GM23338 (cell line): ENCODE data around the gene ANKRD17. TPM values are rescaled to one million over a fixed set of nuclear protein-coding genes. Genes with fewer than 3 reads are reported as not detected.

Source experiments
- ATAC-seq: fragments of 200-7000 bp; cut with Tn5 transposase; 3 replicates; pipeline ENCODE4 v1.9.1; 2020
- DNase-seq: peaks from one replicate; pipeline ENCODE4 v3.0.0-alpha.2; 2015; ENCODE audit warnings: low spot score
- H2AFZ ChIP-seq: fragments of 200-600 bp; sonication (generic); 2 replicates; pipeline ENCODE4 v1.8.0; 2016; ENCODE audit warnings: antibody characterized with exemption, mild to moderate bottlenecking, moderate library complexity
- H3F3A ChIP-seq: fragments of 200-600 bp; sonication (generic); replicated peaks from 2 replicates; pipeline ENCODE4 v1.8.0; 2017; ENCODE audit warnings: antibody characterized with exemption, mixed run types, low read depth
- H3K27ac ChIP-seq: fragments of 200-600 bp; sonication (generic); 2 replicates; pipeline ENCODE4 v1.6.1; 2016; ENCODE audit warnings: low read depth
- H3K27me3 ChIP-seq: fragments of 200-600 bp; sonication (generic); 2 replicates; pipeline ENCODE4 v1.8.0; 2016; ENCODE audit warnings: mild to moderate bottlenecking, mixed run types, moderate library complexity; ENCODE audit not compliant: insufficient read depth
- H3K36me3 ChIP-seq: fragments of 200-600 bp; sonication (generic); 2 replicates; pipeline ENCODE4 v1.8.0; 2016; ENCODE audit warnings: mild to moderate bottlenecking; ENCODE audit not compliant: insufficient read depth
- H3K4me1 ChIP-seq: fragments of 200-600 bp; sonication (generic); 2 replicates; pipeline ENCODE4 v1.8.0; 2016; ENCODE audit warnings: mild to moderate bottlenecking, moderate library complexity; ENCODE audit not compliant: insufficient read depth
- H3K4me2 ChIP-seq: fragments of 200-600 bp; sonication (generic); 2 replicates; pipeline ENCODE4 v1.7.1; 2017; ENCODE audit warnings: mixed run types
- H3K4me3 ChIP-seq: fragments of 200-600 bp; sonication (generic); 2 replicates; pipeline ENCODE4 v1.6.1; 2016; ENCODE audit warnings: mixed run types
- H3K79me2 ChIP-seq: fragments of 200-600 bp; sonication (generic); replicated peaks from 2 replicates; pipeline ENCODE4 v1.8.0; 2017; ENCODE audit warnings: mild to moderate bottlenecking; ENCODE audit not compliant: insufficient read depth
- H3K9me2 ChIP-seq: fragments of 200-600 bp; sonication (generic); 2 replicates; pipeline ENCODE4 v1.8.0; 2017; ENCODE audit not compliant: insufficient read depth
- H4K20me1 ChIP-seq: fragments of 200-600 bp; sonication (generic); replicated peaks from 2 replicates; pipeline ENCODE4 v1.8.0; 2017; ENCODE audit warnings: mild to moderate bottlenecking; ENCODE audit not compliant: insufficient read depth
- H3K27ac Mint-ChIP-seq: 2 replicates; pipeline ENCODE4 v1.8.0; 2020; ENCODE audit warnings: inconsistent platforms, mild to moderate bottlenecking, moderate library complexity, mixed read lengths
- H3K27me3 Mint-ChIP-seq: 3 replicates; pipeline ENCODE4 v1.8.0; 2022; ENCODE audit warnings: low read depth, mild to moderate bottlenecking, moderate library complexity, mixed read lengths, inconsistent platforms; ENCODE audit not compliant: insufficient read depth, poor library complexity
- H3K36me3 Mint-ChIP-seq: 3 replicates; pipeline ENCODE4 v1.8.0; 2021; ENCODE audit warnings: low read depth, mild to moderate bottlenecking, inconsistent platforms, moderate library complexity, mixed read lengths
- H3K4me1 Mint-ChIP-seq: 3 replicates; pipeline ENCODE4 v1.8.0; 2020; ENCODE audit warnings: mild to moderate bottlenecking, inconsistent platforms, mixed read lengths
- H3K4me3 Mint-ChIP-seq: 3 replicates; pipeline ENCODE4 v1.8.0; 2021; ENCODE audit warnings: moderate library complexity, mild to moderate bottlenecking, inconsistent platforms, mixed read lengths
- H3K9me3 Mint-ChIP-seq: 3 replicates; pipeline ENCODE4 v1.8.0; 2020; ENCODE audit warnings: moderate library complexity, mild to moderate bottlenecking, inconsistent platforms, mixed read lengths
- CREB1 ChIP-seq: fragments of 250-450 bp; sonication (Bioruptor Pico); IDR thresholded peaks from 2 replicates; pipeline ENCODE4 v1.5.0; 2020; ENCODE audit warnings: low read depth, mild to moderate bottlenecking, moderate library complexity
- CTCF ChIP-seq, 2 experiments: fragments of 200-600 bp in 1 of 2; sonication (generic) in 1 of 2; conservative IDR thresholded peaks; 2 replicates each; pipeline versions ENCODE4 v1.5.1 to v1.6.1; 2016 to 2017; ENCODE audit warnings: antibody characterized with exemption in 2 of 2, low read depth in 2 of 2, mild to moderate bottlenecking in 2 of 2, moderate library complexity in 1 of 2
- ETS1 ChIP-seq: IDR thresholded peaks from 2 replicates; pipeline ENCODE4 v1.6.1; 2016; ENCODE audit warnings: antibody characterized with exemption
- EZH2 ChIP-seq: fragments of 200-600 bp; sonication (generic); IDR thresholded peaks from one replicate; pipeline ENCODE4 v1.8.0; 2017; ENCODE audit warnings: antibody characterized with exemption, mild to moderate bottlenecking, low read depth; ENCODE audit not compliant: unreplicated experiment
- REST ChIP-seq: IDR thresholded peaks from one replicate; pipeline ENCODE4 v1.6.1; 2018; ENCODE audit warnings: antibody characterized with exemption; ENCODE audit not compliant: unreplicated experiment
- polyA plus RNA-seq: library from polyadenylated mRNA; unstranded; fragments of >200 nt; fragmentation: Nextera tagmentation; extraction: Ambion mirVana; gene quantifications from 2 replicates; pipeline ENCODE4 v1.2.1, GENCODE V29; 2016
- total RNA-seq: library from RNA; depleted of rRNA; stranded (reverse); fragments of >200 nt; shearing (Covaris generic); gene quantifications from 2 replicates; pipeline ENCODE4 v1.2.3, GENCODE V29; 2014

ANKRD17 gene
- total and polyA plus RNA-seq, 2 experiments from 2014 or later, result 41.9 to 85.3 TPM

- H3K4me3 ChIP-seq, result no peak overlapping the region
- Mint-ChIP-seq H3K27me3 (peaks cover 12% of the 10 kb centered on the region), H3K4me3 (no peak overlapping the region), H3K4me1 (peaks cover 2% of the 10 kb centered on the region; the same call in 2 of the 3 replicates), H3K36me3 (peaks cover 51% of the 10 kb centered on the region), H3K27ac (no peak overlapping the region), H3K9me3 (no peaks in the 10 kb centered on the region)
- H3K79me2 ChIP-seq, result no peaks in the 10 kb centered on the region; the same call in 1 of the 2 replicates
- no peaks in the 10 kb centered on the region for H4K20me1 ChIP-seq
- no peaks in the 10 kb centered on the region for H3K4me1 ChIP-seq
- H3K9me2 ChIP-seq, result no peaks in the 10 kb centered on the region
- DNase-seq, result no peak
- peaks cover 47% of the 10 kb centered on the region for H3K36me3 ChIP-seq
- H3K27me3 ChIP-seq, result no peaks in the 10 kb centered on the region
- H3F3A ChIP-seq, result no peaks in the 10 kb centered on the region
- TF ChIP-seq REST, result no peak
- TF ChIP-seq ETS1, result no peak
- TF ChIP-seq EZH2, result no peak
- no peak overlapping the region for H3K27ac ChIP-seq
- no peak overlapping the region for H2AFZ ChIP-seq
- H3K4me2 ChIP-seq, result no peak overlapping the region
- ATAC-seq, result no peak; the same call in 1 of the 3 replicates
Measured at GRCh38 chr4:73099143-73099542, 159.5 kb downstream of the ANKRD17 start.

GRCh38 chr4:73098713-73099112 is 159.9 kb downstream of the ANKRD17 start:
- ATAC-seq (no peak), DNase-seq (no peak)
- Mint-ChIP-seq H3K27ac (no peak overlapping the region), H3K4me1 (no peaks in the 10 kb centered on the region), H3K36me3 (peaks cover 51% of the 10 kb centered on the region), H3K27me3 (peaks cover 12% of the 10 kb centered on the region), H3K4me3 (no peak overlapping the region), H3K9me3 (no peaks in the 10 kb centered on the region)
- Histone ChIP-seq H3K36me3 (peaks cover 51% of the 10 kb centered on the region), H3K4me3 (no peak overlapping the region), H3K9me2 (no peaks in the 10 kb centered on the region), H3K27me3 (no peaks in the 10 kb centered on the region), H3K79me2 (no peaks in the 10 kb centered on the region; the same call in 1 of the 2 replicates), H3K4me2 (no peak overlapping the region), H4K20me1 (no peaks in the 10 kb centered on the region), H3F3A (no peaks in the 10 kb centered on the region), H3K4me1 (no peaks in the 10 kb centered on the region), H2AFZ (no peak overlapping the region), H3K27ac (no peak overlapping the region)
- no peak for TF ChIP-seq CTCF (conservative IDR thresholded peaks at IDR 0.05; ENCODE audit: low read depth in 2 of 2)
- TF ChIP-seq CREB1, result no peak
- TF ChIP-seq REST, result no peak
- TF ChIP-seq ETS1, result no peak
